ENCODE results near the gene EFNA1. TPM values are rescaled to one million over a fixed set of nuclear protein-coding genes. Genes with fewer than 3 reads are reported as not detected.

Gene EFNA1
- total and polyA plus RNA-seq, 10 donors, result 3.7 to 19.4 (median 9.1) TPM

DNA sequence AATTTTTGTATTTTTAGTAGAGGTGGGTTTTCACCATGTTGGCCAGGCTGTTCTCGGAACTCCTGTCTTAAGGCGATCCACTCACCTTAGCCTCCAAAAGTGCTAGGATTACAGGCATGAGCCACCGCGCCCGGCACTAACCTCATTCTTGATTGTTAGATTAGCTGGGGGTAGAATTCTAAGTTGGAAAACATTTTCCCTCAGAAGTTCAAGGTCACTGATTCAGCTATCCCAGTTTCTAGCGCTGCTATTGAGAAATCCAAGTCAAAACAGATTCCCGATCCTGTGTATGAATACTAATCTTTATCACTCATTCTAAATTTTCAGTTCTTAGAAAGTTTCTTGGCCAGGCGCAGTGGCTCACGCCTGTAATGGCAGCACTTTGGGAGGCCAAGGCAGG, 24.4 kb upstream of the EFNA1 start:
- DNase-seq, result no peak
- WGBS, 5 donors, result 74 to 93% (median 82%) methylated on average over 9 of the region's 9 CpGs
- peaks cover 0 to 5% (median 0%) of the 10 kb centered on the region in 7 donors for H3K27me3 ChIP-seq (replicated peaks in 1 of 7)
- H3K9me3 ChIP-seq, result no peaks in the 10 kb centered on the region
- no peaks in the 10 kb centered on the region for H3K36me3 ChIP-seq
- peaks cover 0 to 17% (median 0%) of the 10 kb centered on the region in 6 donors for H3K4me1 ChIP-seq
- intact Hi-C loops (cut with DNase I; ENCODE audit: low total_unique reads), result no loop called here
- H3K27ac ChIP-seq, result no peak overlapping the region
- H3K4me3 ChIP-seq, result no peak overlapping the region
- TF ChIP-seq POLR2A (IDR thresholded peaks at IDR 0.05) (no peak), POLR2AphosphoS5 (IDR thresholded peaks at IDR 0.05) (no peak)
- TF ChIP-seq, protein P1, sequence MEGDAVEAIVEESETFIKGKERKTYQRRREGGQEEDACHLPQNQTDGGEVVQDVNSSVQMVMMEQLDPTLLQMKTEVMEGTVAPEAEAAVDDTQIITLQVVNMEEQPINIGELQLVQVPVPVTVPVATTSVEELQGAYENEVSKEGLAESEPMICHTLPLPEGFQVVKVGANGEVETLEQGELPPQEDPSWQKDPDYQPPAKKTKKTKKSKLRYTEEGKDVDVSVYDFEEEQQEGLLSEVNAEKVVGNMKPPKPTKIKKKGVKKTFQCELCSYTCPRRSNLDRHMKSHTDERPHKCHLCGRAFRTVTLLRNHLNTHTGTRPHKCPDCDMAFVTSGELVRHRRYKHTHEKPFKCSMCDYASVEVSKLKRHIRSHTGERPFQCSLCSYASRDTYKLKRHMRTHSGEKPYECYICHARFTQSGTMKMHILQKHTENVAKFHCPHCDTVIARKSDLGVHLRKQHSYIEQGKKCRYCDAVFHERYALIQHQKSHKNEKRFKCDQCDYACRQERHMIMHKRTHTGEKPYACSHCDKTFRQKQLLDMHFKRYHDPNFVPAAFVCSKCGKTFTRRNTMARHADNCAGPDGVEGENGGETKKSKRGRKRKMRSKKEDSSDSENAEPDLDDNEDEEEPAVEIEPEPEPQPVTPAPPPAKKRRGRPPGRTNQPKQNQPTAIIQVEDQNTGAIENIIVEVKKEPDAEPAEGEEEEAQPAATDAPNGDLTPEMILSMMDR (IDR thresholded peaks at IDR 0.05 in 8 of 11, conservative IDR thresholded peaks at IDR 0.05 in 3 of 11), result no peak

DNA sequence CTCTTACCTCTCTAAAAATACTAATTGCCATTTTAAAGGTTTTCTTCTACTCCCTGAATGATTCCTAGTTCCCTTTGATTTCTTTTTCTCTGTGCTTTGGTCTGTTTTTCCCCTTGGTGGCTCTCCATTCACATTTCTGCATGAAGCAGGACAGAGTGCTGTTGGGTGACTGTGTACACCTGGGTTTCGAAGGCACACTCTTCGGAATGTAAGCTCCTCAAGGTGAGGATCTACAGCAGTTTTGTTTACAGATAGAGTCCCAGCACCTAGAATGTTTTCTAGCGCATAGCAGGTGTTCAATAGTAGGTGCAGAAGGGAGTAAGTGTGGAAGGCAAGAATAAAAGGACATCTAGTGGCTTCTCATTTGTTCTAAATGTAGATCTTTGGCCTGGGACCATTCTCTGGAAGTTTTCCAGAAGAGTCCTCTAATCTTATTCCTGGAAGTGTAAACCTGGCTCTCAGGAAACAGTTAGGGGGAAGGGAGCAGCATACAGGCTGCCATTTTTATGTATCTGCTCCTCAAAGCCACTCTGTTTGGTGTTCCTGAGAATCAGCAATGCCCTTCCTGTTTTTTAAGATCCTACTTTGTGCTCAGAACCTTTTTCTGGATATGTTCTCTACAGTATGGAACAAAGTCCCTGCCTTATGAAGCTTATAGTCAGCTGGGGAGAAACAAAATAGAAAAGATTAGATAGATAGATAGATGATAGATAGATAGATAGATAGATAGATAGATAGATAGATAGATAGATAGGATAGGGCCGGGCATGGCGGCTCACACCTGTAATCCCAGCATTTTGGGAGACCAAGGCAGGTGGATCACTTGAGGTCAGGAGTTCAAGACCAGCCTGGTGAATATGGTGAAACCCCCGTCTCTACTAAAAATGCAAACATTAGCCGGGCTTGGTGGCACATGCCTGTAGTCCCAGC, 22.8 kb upstream of the EFNA1 start:
- intact Hi-C loops (cut with DNase I; ENCODE audit: low total_unique reads), result no loop called here
- WGBS, 5 donors, result 86 to 95% (median 93%) methylated on average over 7 of the region's 7 CpGs
- TF ChIP-seq POLR2A (IDR thresholded peaks at IDR 0.05) (no peak), POLR2AphosphoS5 (IDR thresholded peaks at IDR 0.05) (no peak)
- TF ChIP-seq, protein P1 (IDR thresholded peaks at IDR 0.05 in 8 of 11, conservative IDR thresholded peaks at IDR 0.05 in 3 of 11), result no peak

DNA sequence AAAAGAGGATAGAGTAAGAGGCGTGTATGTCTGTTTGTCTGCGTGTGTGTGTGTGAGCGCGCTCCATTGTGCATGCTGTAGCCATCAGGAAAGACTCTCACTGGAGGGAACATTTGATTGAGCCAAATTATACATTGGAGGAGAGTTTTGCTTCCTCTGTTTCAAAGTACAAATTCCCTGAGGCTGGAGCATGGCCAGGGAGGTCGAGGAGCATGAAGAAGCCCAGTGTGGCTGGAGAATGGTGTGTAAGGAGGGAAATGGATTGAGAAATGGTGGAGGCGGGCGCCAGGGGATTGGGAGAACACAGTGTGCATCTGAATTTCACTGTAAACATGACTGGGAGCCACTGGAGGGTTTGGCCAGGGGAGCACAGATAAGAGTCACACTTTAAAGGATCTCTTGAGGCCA, 22.1 kb upstream of the EFNA1 start:
- H3K9me3 ChIP-seq, result no peaks in the 10 kb centered on the region
- H3K27me3 ChIP-seq (replicated peaks in 1 of 7), result no peaks in the 10 kb centered on the region
- TF ChIP-seq, protein P1 (IDR thresholded peaks at IDR 0.05 in 8 of 11, conservative IDR thresholded peaks at IDR 0.05 in 3 of 11), result no peak
- TF ChIP-seq POLR2A (IDR thresholded peaks at IDR 0.05) (no peak), POLR2AphosphoS5 (IDR thresholded peaks at IDR 0.05) (no peak)
- DNase-seq, result no peak
- H3K27ac ChIP-seq, result no peak overlapping the region
- intact Hi-C loops (cut with DNase I; ENCODE audit: low total_unique reads), result no loop called here
- 64 to 82% (median 75%) methylated on average over 7 of the region's 7 CpGs for WGBS, 5 donors
- no peak overlapping the region for H3K4me3 ChIP-seq
- H3K36me3 ChIP-seq, result no peaks in the 10 kb centered on the region
- peaks cover 0 to 17% (median 0%) of the 10 kb centered on the region in 6 donors for H3K4me1 ChIP-seq

More for the DNA sequence above, 22.8 kb upstream of the EFNA1 start:
- H3K4me1 ChIP-seq, result peaks cover 0 to 17% (median 0%) of the 10 kb centered on the region in 6 donors
- H3K9me3 ChIP-seq, result no peaks in the 10 kb centered on the region
- no peaks in the 10 kb centered on the region for H3K36me3 ChIP-seq
- no peak overlapping the region for H3K27ac ChIP-seq
- no peaks in the 10 kb centered on the region for H3K27me3 ChIP-seq (replicated peaks in 1 of 7)
- no peak for DNase-seq
- H3K4me3 ChIP-seq, result no peak overlapping the region

DNA sequence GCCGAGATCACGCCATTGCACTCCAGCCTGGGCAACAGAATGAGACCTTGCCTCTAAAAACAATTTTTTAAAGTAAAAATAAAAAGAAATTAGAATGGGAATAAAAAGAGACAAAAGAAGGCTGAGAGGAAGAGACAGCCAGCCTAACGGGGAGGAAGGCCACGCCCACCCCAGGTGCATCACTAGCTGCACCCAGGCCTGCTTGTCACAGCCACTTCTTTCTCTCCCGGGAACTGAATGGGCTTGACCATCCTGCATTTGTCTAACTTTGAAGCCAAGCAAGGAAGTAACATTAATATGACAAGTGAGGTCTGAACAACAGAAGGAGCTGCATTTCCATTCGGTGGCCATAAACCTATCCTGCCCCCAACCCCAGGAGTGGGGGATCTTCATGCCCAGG, 20.8 kb upstream of the EFNA1 start:
- Histone ChIP-seq H3K36me3 (no peaks in the 10 kb centered on the region), H3K4me3 (no peak overlapping the region), H3K4me1 (peaks cover 0 to 12% (median 0%) of the 10 kb centered on the region in 6 donors), H3K9me3 (no peaks in the 10 kb centered on the region), H3K27me3 (replicated peaks in 1 of 7) (peaks cover 0 to 3% (median 0%) of the 10 kb centered on the region in 7 donors), H3K27ac (no peak overlapping the region)
- 71 to 77% (median 76%) methylated on average over 6 of the region's 6 CpGs for WGBS, 5 donors
- intact Hi-C loops (cut with DNase I; ENCODE audit: low total_unique reads), result no loop called here
- DNase-seq, result no peak
- no peak for TF ChIP-seq POLR2AphosphoS5 (IDR thresholded peaks at IDR 0.05)
- TF ChIP-seq, protein P1 (IDR thresholded peaks at IDR 0.05 in 8 of 11, conservative IDR thresholded peaks at IDR 0.05 in 3 of 11), result no peak
- TF ChIP-seq POLR2A (IDR thresholded peaks at IDR 0.05), result no peak
